SK-N-MC (cell line): Measurements from ENCODE around the gene DNAH17.

Source experiments
- DNase-seq: peaks from one replicate; pipeline ENCODE4 v3.0.0-alpha.2; 2011; ENCODE audit warnings: low read depth, low spot score
- H3K27ac ChIP-seq: fragments of 200-600 bp; sonication (generic); 2 replicates; pipeline ENCODE4 v1.5.1; 2016; ENCODE audit warnings: mixed run types
- H3K36me3 ChIP-seq: fragments of 200-600 bp; sonication (generic); 2 replicates; pipeline ENCODE4 v1.6.1; 2017; ENCODE audit warnings: antibody characterized with exemption, low read length, mixed read lengths; ENCODE audit not compliant: insufficient read depth
- H3K4me3 ChIP-seq: fragments of 200-600 bp; sonication (generic); 2 replicates; pipeline ENCODE4 v1.5.1; 2016
- H3K9ac ChIP-seq: fragments of 200-600 bp; sonication (generic); 2 replicates; pipeline ENCODE4 v1.8.0; 2017; ENCODE audit warnings: mixed run types, mixed read lengths; ENCODE audit not compliant: insufficient read length
- H3K9me3 ChIP-seq: fragments of 200-600 bp; sonication (generic); 2 replicates; pipeline ENCODE4 v1.6.1; 2017; ENCODE audit warnings: low read depth, mild to moderate bottlenecking, antibody characterized with exemption, low read length, moderate library complexity, mixed read lengths
- EZH2 ChIP-seq: fragments of 200-600 bp; sonication (generic); IDR thresholded peaks from one replicate; pipeline ENCODE4 v1.6.1; 2017; ENCODE audit warnings: antibody characterized with exemption
- FOXP2 ChIP-seq: optimal IDR thresholded peaks from 2 replicates; pipeline ENCODE3; 2011; ENCODE audit warnings: mild to moderate bottlenecking, moderate library complexity; ENCODE audit not compliant: insufficient read depth; ENCODE audit errors: extremely low read length, control extremely low read depth
- POLR2AphosphoS5 ChIP-seq: IDR thresholded peaks from 2 replicates; pipeline ENCODE4 v1.6.1; 2012; ENCODE audit warnings: mild to moderate bottlenecking, low read depth, low read length, borderline replicate concordance

Gene DNAH17

DNA sequence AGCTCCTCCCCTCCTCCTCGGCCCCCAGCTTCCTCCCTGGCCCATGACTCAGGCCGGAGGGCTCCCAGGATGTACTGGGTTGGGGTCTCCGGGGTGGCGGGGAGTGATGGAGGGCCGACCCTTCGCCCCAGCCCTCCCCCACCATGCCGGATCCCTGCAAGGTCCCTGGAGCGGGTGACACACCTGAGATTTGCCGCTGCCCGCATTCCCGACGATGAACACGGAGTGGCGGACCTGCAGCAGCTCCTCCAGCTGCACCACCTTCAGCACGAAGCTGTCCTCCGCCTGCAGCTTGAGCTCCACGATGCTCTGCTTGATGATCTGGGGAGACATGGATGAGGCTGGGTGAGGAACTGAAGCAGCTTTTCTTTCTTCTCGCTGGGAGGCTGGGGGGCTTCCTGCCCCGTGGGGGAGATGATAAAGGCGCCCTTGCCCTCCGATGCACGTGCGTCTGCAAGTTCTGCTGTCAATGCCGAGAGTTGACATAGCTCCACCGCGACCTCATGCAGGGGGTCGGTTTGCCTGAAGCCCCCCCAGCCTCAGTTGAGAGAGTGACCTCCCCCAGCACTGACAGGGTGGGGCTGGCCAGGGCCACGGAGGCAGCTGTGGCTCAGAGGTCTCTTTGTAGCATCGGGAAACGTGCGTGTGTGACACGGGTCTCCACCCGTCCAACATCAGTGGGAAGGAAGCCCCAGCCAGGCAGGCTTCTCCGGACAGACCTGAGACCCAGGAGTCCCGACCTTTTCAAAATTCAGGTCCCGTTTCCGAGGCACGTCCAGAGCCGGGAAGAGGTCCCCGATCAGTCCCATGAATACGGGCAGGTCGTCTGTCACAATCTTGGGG, 83.1 kb downstream of the DNAH17 start:
- no peak for TF ChIP-seq POLR2AphosphoS5
- no peak for TF ChIP-seq EZH2
- no peak for TF ChIP-seq FOXP2
- no peak for DNase-seq
- H3K27ac ChIP-seq, result no peak overlapping the region

DNA sequence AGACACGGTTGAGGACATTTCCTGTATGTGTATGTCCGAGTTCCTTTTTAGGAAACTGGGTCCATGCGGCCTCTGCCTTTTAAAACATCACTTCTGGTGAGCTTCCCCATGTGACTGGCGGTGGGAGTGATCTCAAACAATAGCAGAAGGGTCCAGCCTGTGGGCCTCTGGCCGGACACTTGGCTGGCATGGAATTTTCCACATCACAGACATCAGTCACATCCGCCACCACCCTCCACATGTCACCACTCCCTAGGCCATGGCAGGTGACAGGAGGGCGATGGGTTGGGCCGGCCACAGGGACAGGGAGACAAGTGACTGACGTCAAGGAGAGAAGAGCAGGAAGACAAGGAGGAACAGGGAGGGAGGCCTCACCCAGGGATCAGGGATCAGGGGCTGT, 83.7 kb downstream of the DNAH17 start:
- DNase-seq, result no peak
- no peak overlapping the region for H3K9ac ChIP-seq
- no peak overlapping the region for H3K4me3 ChIP-seq
- H3K36me3 ChIP-seq, result no peaks in the 10 kb centered on the region
- TF ChIP-seq FOXP2 (no peak), EZH2 (no peak), POLR2AphosphoS5 (no peak)
- H3K9me3 ChIP-seq, result no peaks in the 10 kb centered on the region
- no peak overlapping the region for H3K27ac ChIP-seq

More for the DNA sequence above, 83.1 kb downstream of the DNAH17 start:
- Histone ChIP-seq H3K9me3 (no peaks in the 10 kb centered on the region), H3K4me3 (no peak overlapping the region), H3K36me3 (no peaks in the 10 kb centered on the region), H3K9ac (no peak overlapping the region)

DNA sequence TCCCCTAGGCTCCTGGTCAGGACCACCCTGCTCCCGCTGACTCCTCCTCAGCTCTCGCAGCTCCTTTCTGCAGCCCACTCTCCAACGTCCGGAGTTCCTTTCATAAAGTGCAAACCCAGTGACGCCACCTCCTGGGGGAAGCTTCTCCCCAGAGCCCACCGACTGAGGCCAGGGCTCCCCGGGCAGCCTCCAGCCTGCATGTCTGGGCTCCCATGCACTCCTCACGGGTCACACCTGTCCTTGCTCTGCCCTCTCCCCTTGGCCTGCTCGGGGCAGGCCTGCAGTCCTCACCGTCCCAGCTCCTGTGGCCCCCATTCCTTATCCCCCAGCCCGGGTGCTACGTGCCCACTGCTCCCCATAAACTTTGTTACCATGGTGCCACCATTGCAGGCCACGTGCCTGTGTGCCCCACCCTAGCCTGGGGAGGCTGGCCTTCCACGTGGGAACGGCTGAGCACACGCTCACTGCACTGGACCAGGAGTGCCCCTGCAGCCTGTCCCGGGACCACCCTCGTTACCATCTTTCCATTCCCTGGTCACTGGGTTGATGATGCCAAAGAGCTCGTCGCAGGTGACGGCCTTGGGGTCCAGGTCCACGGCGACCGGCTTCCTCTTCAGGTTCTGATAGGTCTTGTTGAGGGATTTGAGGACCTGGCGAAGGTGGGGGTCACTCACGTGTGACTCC, 84.9 kb downstream of the DNAH17 start:
- Histone ChIP-seq H3K9me3 (no peaks in the 10 kb centered on the region), H3K4me3 (no peak overlapping the region), H3K36me3 (no peaks in the 10 kb centered on the region), H3K27ac (no peak overlapping the region), H3K9ac (no peak overlapping the region)
- TF ChIP-seq POLR2AphosphoS5 (no peak), FOXP2 (no peak)
- DNase-seq, result no peak

DNA sequence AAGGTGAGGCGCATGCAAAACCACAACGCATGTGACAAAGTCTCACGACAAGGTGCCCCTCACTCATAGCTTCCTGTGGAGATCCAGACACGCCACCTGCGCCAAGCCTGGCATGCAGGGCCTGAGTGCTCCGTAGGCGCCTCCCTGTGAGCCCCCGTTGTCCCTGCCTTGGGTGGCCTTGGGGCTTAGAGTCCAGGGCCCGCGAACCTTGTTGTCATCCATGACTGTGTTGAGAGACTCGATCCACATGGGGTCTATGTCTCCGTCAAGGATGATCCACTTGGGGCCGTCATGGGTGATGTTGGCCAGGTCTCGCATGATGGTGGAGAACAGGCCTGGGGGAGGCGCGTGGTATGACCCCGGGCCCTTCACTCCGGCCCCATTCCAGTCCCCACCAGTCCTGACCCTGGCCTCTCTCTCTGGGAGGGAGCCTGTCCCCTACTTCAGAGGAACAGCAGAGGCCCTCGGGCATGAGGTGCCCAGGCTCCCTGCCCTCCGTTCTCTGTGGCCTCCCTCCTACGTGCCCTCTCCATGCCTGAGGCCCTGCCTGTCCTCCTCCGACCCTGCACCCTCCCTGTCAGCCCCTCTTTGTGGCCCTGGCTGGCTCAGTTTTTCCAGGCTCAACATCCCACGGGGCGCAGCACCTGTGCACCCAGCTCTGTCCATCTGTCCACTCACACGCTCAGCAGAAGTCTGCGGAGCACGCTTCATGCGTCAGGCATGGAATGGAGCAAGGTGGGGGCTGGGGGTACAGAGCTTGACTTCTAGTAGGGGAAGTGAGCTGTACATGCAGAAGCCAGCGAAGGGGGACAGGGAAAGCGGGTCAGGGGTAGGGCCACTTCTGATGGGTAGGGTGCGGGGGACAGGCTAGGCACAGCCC, 85.7 kb downstream of the DNAH17 start:
- no peak overlapping the region for H3K4me3 ChIP-seq
- no peak overlapping the region for H3K9ac ChIP-seq
- H3K36me3 ChIP-seq, result no peaks in the 10 kb centered on the region
- no peaks in the 10 kb centered on the region for H3K9me3 ChIP-seq
- no peak for TF ChIP-seq FOXP2
- DNase-seq, result no peak
- no peak overlapping the region for H3K27ac ChIP-seq

DNA sequence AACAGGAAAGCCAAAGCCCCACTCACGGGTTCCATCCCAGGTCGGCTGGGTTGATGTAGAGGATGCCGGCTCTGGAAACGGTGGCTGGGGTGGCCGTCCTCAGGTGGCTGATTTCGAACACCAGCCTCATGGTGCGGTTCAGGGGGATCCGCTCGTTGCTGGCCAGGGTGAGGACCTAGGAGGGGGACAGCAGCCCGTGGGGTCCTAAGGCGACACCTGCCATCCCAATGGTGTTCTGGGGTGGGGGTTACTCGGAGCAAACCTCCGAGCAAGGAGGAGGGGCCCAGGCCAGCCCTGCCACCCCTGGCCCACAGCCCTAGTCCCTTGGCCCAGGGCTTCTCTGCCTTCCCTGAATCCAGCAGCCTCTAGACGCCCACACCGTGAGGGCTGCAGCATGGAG, 86.5 kb downstream of the DNAH17 start:
- Histone ChIP-seq H3K4me3 (no peak overlapping the region), H3K9me3 (no peaks in the 10 kb centered on the region), H3K36me3 (no peaks in the 10 kb centered on the region), H3K9ac (no peak overlapping the region), H3K27ac (no peak overlapping the region)
- TF ChIP-seq POLR2AphosphoS5, result no peak
- TF ChIP-seq FOXP2, result no peak
- TF ChIP-seq EZH2, result no peak
- DNase-seq, result no peak

DNA sequence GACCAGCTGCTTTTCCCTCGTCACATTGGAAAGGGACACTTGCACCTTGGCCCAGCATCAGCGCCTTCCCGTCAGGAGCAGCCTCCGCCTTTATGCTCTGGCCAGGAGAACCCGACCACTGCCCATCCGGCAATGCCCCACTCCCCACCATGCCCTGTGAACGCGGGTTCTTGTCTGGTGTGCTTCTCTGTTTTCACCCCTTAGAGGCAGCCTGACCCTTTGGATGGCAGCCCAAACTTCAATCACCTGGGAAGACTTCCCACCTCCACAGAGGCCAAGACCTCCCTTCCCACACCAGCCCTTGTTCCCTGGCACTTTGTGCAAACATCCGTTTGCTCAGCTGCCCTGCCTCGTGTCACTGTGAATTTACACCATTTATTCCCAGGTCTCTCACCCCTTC, 87.0 kb downstream of the DNAH17 start:
- no peak overlapping the region for H3K27ac ChIP-seq
- no peak for DNase-seq
- no peak overlapping the region for H3K9ac ChIP-seq
- H3K4me3 ChIP-seq, result no peak overlapping the region
- no peaks in the 10 kb centered on the region for H3K36me3 ChIP-seq
- no peaks in the 10 kb centered on the region for H3K9me3 ChIP-seq
- TF ChIP-seq FOXP2 (no peak), EZH2 (no peak), POLR2AphosphoS5 (no peak)

DNA sequence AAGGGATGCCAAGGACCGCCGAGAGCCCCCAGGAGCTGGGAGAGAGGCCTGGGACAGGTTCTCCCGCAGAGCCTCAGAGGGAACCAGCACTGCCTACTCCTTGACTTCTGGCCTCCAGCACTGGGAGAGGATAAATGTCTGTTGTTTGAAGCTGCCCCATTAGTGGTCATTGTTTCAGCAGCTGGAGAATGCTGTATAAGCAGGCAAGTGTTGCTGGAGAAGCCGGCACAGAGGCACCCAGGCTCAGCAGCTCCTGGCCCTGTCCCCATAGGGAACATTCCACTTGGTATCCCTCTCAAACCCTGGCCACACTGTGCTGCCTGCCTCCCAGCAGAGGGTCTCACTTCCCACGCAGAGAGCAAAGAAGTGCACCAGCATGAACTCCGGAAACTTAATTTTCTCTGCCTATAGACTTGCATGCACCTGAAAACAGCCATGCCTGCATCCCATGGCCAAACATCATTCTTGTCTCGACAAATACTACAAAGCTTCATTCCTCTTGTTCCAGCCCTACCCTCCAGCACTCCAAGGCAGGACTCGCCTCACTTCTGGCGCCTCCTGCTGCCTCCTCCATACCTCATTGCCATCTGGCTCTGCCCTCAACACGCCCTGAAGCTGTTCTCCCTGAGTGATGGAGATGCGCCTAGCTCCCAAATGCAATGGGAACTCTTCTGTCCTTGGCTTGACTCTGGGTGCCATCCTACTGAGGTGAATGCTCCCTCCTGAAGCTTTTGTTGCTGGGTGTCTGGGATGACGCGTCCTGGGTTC, 88.1 kb downstream of the DNAH17 start:
- Histone ChIP-seq H3K9ac (no peak overlapping the region), H3K36me3 (no peaks in the 10 kb centered on the region), H3K9me3 (no peaks in the 10 kb centered on the region), H3K27ac (no peak overlapping the region), H3K4me3 (no peak overlapping the region)
- DNase-seq, result no peak
- TF ChIP-seq FOXP2, result no peak
- no peak for TF ChIP-seq POLR2AphosphoS5
- no peak for TF ChIP-seq EZH2
